ENCODE results near the gene TIMM23.

DNA sequence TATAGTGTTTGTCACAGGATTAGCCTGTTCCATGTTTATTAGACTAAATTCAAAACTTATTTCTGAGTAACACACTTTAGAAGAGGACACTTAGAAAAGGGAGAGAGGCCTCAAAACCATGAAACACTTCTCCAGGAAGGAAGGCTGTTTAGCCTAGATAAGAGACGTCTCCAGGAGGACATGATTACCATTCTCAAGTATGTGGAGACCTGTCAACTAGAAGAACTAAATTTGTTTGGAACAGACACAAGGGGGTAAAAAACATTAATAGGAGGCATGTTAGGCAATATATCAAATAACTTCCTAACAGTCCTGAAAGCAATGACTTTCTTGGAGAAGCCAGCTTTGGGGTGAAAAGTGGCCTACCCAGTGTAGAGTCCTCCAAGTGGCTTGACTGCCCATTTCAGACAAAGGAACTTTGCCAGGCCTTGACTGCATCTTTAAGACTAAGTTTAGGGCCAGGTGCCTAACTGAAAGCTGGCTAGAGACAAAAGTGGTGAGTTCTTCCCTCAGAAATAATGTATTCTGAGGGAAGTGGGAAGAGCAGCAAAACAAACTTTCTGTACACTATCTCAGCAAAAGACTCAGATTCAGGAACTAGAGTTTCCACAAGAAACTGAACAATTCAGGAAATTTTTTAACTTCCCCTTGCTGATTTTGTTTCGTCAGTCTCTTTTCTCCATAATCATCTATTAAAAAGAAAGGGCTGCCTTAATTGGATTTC is 46.3 kb downstream of the TIMM23 start:
- TF ChIP-seq, protein P1, sequence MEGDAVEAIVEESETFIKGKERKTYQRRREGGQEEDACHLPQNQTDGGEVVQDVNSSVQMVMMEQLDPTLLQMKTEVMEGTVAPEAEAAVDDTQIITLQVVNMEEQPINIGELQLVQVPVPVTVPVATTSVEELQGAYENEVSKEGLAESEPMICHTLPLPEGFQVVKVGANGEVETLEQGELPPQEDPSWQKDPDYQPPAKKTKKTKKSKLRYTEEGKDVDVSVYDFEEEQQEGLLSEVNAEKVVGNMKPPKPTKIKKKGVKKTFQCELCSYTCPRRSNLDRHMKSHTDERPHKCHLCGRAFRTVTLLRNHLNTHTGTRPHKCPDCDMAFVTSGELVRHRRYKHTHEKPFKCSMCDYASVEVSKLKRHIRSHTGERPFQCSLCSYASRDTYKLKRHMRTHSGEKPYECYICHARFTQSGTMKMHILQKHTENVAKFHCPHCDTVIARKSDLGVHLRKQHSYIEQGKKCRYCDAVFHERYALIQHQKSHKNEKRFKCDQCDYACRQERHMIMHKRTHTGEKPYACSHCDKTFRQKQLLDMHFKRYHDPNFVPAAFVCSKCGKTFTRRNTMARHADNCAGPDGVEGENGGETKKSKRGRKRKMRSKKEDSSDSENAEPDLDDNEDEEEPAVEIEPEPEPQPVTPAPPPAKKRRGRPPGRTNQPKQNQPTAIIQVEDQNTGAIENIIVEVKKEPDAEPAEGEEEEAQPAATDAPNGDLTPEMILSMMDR (conservative IDR thresholded peaks at IDR 0.05; ENCODE audit: low read depth, low read length) = no peak
- TF ChIP-seq EZH2 (IDR thresholded peaks at IDR 0.05; ENCODE audit: borderline replicate concordance, low read depth, low read length, poor library complexity, severe bottlenecking) = no peak

Data from A673 (cell line).